Measurements from ENCODE around the gene RNF213.

The RNF213 gene

GRCh38 chr17:80352216-80352895 is 91.7 kb downstream of the RNF213 start:
- no peak for DNase-seq (ENCODE audit: low spot score)

GRCh38 chr17:80352991-80353665 is 92.5 kb downstream of the RNF213 start:
- DNase-seq (ENCODE audit: low spot score): no peak

- no peak for DNase-seq (ENCODE audit: low spot score)
These were observed 93.1 kb downstream of the RNF213 start for GRCh38 chr17:80353718-80354275.

GRCh38 chr17:80354336-80354735 is 93.7 kb downstream of the RNF213 start:
- no peak for DNase-seq (ENCODE audit: low spot score)

- DNase-seq (ENCODE audit: low spot score): no peak
These were observed 95.7 kb downstream of the RNF213 start for GRCh38 chr17:80356231-80356856.

- no peak for DNase-seq (ENCODE audit: low spot score)
These were observed 97.5 kb downstream of the RNF213 start for GRCh38 chr17:80358131-80358530.

GRCh38 chr17:80358861-80359260 is 98.2 kb downstream of the RNF213 start:
- no peak for DNase-seq (ENCODE audit: low spot score)

GRCh38 chr17:80359422-80360110 is 98.9 kb downstream of the RNF213 start:
- no peak for DNase-seq (ENCODE audit: low spot score)

GRCh38 chr17:80360396-80360795 is 99.7 kb downstream of the RNF213 start:
- DNase-seq (ENCODE audit: low spot score): no peak

- DNase-seq (ENCODE audit: low spot score): no peak
These were observed 101.0 kb downstream of the RNF213 start for GRCh38 chr17:80361495-80362220.

- DNase-seq (ENCODE audit: low spot score): no peak
These were observed 101.9 kb downstream of the RNF213 start for GRCh38 chr17:80362428-80363119.

- no peak for DNase-seq (ENCODE audit: low spot score)
These were observed 102.5 kb downstream of the RNF213 start for GRCh38 chr17:80363120-80363515.

- DNase-seq (ENCODE audit: low spot score): no peak
These were observed 103.0 kb downstream of the RNF213 start for GRCh38 chr17:80363518-80364090.

- DNase-seq (ENCODE audit: low spot score): no peak
These were observed 103.5 kb downstream of the RNF213 start for GRCh38 chr17:80364091-80364691.

- DNase-seq (ENCODE audit: low spot score): no peak
These were observed 104.6 kb downstream of the RNF213 start for GRCh38 chr17:80365001-80365965.

GRCh38 chr17:80365983-80366382 is 105.3 kb downstream of the RNF213 start:
- no peak for DNase-seq (ENCODE audit: low spot score)

- no peak for DNase-seq (ENCODE audit: low spot score)
These were observed 106.9 kb downstream of the RNF213 start for GRCh38 chr17:80367503-80367902.

GRCh38 chr17:80371196-80371595 is 110.5 kb downstream of the RNF213 start:
- DNase-seq (ENCODE audit: low spot score): no peak

GRCh38 chr17:80372456-80372855 is 111.8 kb downstream of the RNF213 start:
- DNase-seq (ENCODE audit: low spot score): no peak
